Dermis blood vessel endothelial cell (primary cell): ENCODE measurements around the gene NLGN1. TPM values are rescaled to one million over a fixed set of nuclear protein-coding genes. Genes with fewer than 3 reads are reported as not detected.
A peak's percentile ranks its signal among the peaks of the same experiment; 100 is the strongest.
"Not testable (repeated sequence)": the region's sequence is repeated elsewhere in the genome, so short reads cannot be mapped to it uniquely, and the experiment has no call there.

Source experiments
- DNase-seq: peaks from one replicate; pipeline ENCODE4 v3.0.0; 2010
- total RNA-seq: library from RNA; depleted of rRNA; stranded (reverse); fragments of >200 nt; gene quantifications from 2 replicates; pipeline ENCODE4 v1.2.3, GENCODE V29; 2014

NLGN1 gene
- 1.4 and 2.6 TPM in 2 replicates for total RNA-seq

GRCh38 chr3:173397161-173398110, at the start of gene NLGN1:
Gene NLGN1, plus strand, starts transcription at chr3:173397744.
- peak; percentile 59 for DNase-seq

GRCh38 chr3:173351886-173352285, 45.7 kb upstream of the NLGN1 start:
- no peak for DNase-seq

GRCh38 chr3:173353137-173353536, 44.4 kb upstream of the NLGN1 start:
- DNase-seq = not testable (repeated sequence)

- no peak for DNase-seq
Observed at GRCh38 chr3:173354124-173354523, 43.4 kb upstream of the NLGN1 start.

- DNase-seq = peak; percentile 49
Observed at GRCh38 chr3:173371848-173372487, 25.6 kb upstream of the NLGN1 start.

GRCh38 chr3:173380681-173381080, 16.9 kb upstream of the NLGN1 start:
- DNase-seq = no peak

GRCh38 chr3:173381936-173382335, 15.6 kb upstream of the NLGN1 start:
- DNase-seq = not testable (repeated sequence)

GRCh38 chr3:173395073-173395411, 2.5 kb upstream of the NLGN1 start:
- DNase-seq = peak; percentile 38

GRCh38 chr3:173395412-173396181, 1.9 kb upstream of the NLGN1 start:
- DNase-seq = peak; percentile 61

- DNase-seq = peak; percentile 1
Observed at GRCh38 chr3:173396191-173397041, 1.1 kb upstream of the NLGN1 start.

- DNase-seq = no peak
Observed at GRCh38 chr3:173398111-173398479, 551 bp downstream of the NLGN1 start.

GRCh38 chr3:173399044-173399443, 1.5 kb downstream of the NLGN1 start:
- no peak for DNase-seq

- no peak for DNase-seq
Observed at GRCh38 chr3:173401369-173401768, 3.8 kb downstream of the NLGN1 start.

GRCh38 chr3:173402656-173403055, 5.1 kb downstream of the NLGN1 start:
- no peak for DNase-seq

GRCh38 chr3:173403376-173403775, 5.8 kb downstream of the NLGN1 start:
- DNase-seq = no peak

GRCh38 chr3:173404156-173404555, 6.6 kb downstream of the NLGN1 start:
- no peak for DNase-seq

GRCh38 chr3:173410436-173410835, 12.9 kb downstream of the NLGN1 start:
- no peak for DNase-seq

- no peak for DNase-seq
Observed at GRCh38 chr3:173410849-173411248, 13.3 kb downstream of the NLGN1 start.

- DNase-seq = peak; percentile 55
Observed at GRCh38 chr3:173411375-173411973, 13.9 kb downstream of the NLGN1 start.

GRCh38 chr3:173416070-173416469, 18.5 kb downstream of the NLGN1 start:
- no peak for DNase-seq

- DNase-seq = no peak
Observed at GRCh38 chr3:173429076-173429475, 31.5 kb downstream of the NLGN1 start.

- no peak for DNase-seq
Observed at GRCh38 chr3:173429527-173429926, 32.0 kb downstream of the NLGN1 start.
